HPDE6-E6E7 (cell line): ENCODE data around the gene PLN.

Source experiments
- DNase-seq: peaks from one replicate; pipeline ENCODE4 v3.0.0; 2011; ENCODE audit warnings: missing footprints; ENCODE audit errors: extremely low spot score

The PLN gene

DNA sequence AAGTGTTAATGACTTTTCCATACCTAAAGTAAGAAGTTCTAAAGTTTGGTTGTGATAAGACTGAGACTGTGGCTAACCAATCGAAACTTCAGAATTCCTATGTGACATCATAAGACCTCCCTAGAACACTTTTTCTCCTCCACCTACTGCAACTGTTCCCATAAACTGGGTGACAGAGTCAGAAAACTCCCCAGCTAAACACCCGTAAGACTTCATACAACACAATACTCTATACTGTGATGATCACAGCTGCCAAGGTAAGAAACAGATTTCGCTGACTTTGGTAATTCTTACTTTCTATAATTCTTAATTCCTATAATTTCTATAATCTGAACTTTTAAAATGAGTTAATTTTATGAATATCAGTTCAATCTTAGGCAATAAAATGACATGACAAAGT, at the start of gene PLN:
Gene PLN, plus strand, starts transcription at position 161 of the 400 bp plus-strand sequence. CDS start 10,626 bp downstream, outside the sequence.
- DNase-seq, result no peak

DNA sequence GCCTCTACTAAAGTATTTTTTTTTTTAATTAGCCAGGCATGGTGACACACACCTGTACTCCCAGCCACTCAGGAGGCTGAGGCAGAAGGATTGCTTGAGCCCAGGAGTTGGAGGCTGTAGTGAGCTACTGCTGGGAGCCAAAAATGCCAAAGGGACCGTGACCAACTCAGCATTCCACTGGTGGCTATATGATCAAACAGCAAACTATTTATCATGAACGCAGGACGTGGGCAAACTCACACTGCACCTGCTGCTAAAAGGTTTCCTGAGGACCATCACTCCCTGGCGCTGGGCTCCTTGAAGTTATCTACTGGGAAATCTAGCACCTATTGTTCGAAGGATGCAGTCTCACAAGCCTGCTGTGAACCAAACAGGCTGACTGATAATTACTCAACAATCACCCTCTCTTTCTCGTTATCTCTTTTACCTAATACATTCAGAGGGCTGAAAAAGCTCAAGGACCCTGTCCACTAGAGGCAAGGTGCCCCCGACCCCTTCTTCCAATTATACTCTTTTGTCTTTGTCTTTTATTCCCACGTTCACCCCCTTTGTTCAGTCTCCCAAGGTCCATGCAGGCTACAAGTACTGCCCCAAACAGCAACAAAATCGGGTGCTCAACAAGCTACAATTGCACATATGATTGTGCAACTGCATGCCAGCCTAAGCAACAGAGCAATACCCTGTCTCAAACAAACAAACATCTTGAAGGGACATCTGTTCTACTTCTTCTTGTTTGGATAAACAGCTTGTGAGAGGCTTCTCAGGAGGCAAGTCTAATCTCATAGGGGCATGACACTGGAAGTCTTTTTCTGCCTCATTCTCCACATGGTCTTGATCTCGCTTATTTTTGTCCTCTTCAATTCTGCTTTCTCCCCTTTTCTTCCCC, 47.7 kb upstream of the PLN start:
- no peak for DNase-seq

DNA sequence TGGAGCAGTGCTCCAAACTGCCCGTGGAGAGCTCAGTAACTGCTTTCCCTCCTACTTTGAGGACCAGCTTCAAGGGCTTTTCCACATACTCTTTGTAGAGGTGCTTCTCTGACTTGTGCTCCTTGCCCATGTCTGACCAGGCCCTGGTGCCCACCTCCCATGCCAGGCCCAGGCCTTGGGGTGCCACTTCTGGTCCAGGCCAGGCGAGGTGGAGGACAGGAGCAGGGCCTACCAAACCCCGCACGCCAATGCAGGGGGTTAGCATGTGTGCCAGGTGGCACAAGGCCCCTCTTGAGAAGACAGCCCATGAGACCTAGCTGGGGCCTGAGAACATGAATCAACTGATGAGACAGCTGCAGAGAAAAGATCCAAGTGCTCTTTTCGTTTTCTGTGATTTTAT, 47.0 kb upstream of the PLN start:
- no peak for DNase-seq

GRCh38 chr6:118501765-118502164, 46.3 kb upstream of the PLN start:
- DNase-seq, result no peak

DNA sequence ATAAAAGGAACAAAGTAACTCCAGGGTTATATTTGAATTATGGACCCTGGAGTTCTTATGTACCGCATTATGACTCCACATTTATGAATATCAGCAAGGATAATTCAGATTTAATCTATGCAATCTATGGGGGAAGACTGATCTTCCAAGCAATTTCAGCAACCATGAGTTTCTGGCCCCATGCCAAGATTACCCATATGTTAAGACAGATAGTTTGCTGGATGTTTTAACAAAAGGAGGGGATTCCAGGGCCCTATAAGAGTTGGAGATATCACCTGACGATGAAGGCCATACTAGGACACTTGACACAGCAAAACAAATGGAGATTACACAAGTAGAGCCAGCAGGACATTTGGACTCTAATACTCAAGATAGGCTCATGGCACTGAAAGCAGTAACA, 45.9 kb upstream of the PLN start:
- no peak for DNase-seq

- no peak for DNase-seq
These were observed 43.5 kb upstream of the PLN start for GRCh38 chr6:118504611-118505010.

DNA sequence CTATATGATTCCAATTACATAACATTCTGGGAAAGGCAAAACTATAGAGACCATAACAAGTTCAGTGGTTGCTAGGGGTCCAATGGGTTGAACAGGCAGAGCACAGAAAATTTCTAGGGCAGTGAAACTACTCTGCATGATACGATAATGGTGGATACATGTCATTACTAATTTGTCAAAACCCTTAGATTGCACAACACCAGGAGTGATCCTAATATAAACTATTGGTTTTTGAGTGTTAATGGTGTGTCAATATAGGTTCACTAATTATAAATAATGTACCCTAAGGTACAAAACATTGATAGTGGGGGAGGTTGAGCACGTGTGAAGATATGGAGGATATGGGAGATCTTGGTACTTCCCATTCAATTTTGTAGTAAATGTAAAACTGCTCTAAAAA, 42.4 kb upstream of the PLN start:
- no peak for DNase-seq

- no peak for DNase-seq
These were observed 41.9 kb upstream of the PLN start for GRCh38 chr6:118506071-118506638.

DNA sequence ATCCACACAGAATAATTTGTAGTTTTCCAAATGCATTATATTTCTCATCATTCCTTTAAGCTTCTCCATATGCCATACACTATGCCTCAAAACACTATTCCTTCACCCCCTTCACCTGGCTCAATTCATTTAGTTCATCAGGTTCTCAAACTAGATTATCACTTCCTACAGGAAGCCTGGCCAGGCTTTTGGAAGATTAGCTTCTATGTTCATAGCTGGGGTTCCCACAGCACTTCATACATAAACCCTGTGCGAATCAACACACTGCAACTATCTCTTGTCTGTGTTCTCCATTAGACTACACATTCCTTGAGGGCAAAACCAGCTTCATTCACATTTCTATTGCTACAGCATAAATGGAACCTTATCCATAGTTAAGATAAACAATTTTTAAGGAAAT, 40.5 kb upstream of the PLN start:
- DNase-seq, result no peak

DNA sequence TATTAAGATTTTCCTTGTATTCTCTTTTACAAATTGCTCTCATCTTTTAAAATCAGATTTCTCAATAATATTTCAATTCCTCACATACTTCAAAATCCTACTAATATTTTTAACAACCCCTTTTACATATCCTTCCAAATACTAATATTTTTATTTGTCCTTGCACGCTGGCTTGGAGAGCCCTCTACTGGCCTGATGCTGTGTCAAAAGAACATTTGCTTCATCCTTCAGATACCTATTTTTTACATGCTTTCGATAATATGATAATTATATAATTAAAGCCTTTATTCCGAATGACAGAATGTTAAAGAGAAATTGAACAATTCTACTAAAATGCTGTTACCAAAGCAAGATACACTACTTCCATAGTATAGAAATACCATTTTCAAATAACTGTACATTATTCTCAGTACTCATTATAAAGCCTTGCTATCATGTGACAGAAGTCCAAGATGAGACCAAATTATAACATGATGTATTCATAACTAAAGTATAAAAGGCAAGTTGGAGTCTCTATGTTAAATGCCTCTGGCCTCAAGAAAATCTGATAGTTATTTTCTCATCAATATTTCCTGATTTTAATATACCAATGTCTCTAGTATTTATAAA, 39.0 kb upstream of the PLN start:
- peak; percentile 4 for DNase-seq

- DNase-seq, result no peak
These were observed 36.0 kb upstream of the PLN start for GRCh38 chr6:118511930-118512715.

DNA sequence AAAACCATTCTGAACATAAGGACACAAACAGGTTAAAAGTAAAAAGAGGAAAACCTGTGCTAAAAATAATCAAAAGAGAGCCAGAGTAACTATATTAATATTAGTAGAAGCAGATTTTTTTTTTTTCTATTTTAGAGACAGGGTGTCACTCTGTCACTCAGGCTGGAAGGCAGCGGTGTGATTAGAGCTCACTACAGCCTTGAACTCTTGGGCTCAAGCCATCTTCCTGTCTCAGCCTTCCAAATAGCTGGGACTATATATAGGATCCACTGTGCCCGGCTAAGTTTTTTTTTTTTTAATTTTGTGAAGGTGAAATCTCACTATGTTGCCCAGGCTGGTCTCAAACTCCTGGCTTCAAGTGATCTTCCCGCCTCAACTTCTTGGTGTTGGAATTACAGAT, 33.4 kb upstream of the PLN start:
- DNase-seq, result no peak

DNA sequence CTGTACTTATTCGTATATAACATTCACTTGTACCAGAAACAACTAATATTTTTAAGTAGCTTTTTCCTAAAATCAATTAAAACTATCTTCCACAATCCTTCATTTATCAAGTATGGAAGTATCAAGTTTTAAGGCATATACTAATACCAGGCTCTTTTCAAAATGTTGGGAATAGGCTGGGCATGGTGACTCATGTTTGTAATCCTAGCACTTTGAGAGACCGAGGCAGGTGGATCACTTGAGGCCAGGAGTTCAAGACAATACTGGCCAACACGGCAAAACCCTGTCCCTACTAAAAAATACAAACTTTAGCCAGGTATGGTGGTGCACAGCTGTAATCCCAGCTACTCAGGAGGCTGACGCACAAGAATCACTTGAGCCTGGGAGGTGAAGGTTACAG, 25.7 kb upstream of the PLN start:
- no peak for DNase-seq

DNA sequence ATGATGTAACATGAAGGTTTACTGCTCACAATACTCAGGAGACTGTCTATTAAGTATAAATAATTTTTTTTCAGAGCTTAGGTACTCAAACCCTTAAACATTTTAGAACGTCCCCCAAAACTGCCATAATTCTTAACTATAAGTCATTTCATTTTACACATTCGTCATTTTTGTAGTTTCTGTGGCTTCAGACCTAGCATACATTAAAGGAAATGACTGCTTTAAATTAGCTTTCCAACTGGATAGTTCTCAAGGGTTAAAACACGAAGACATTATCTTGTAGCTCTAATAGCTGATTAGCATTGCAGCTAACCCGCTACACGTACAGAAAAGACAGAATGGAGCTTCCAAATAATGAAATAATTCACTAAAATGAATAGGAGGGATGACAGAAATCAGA, 24.9 kb upstream of the PLN start:
- DNase-seq, result no peak

- DNase-seq, result no peak
These were observed 23.4 kb upstream of the PLN start for GRCh38 chr6:118524686-118525085.

- DNase-seq, result no peak
These were observed 21.9 kb upstream of the PLN start for GRCh38 chr6:118525913-118526780.

- no peak for DNase-seq
These were observed 20.0 kb upstream of the PLN start for GRCh38 chr6:118528129-118528528.

- no peak for DNase-seq
These were observed 18.3 kb upstream of the PLN start for GRCh38 chr6:118529756-118530155.

- no peak for DNase-seq
These were observed 17.2 kb upstream of the PLN start for GRCh38 chr6:118530942-118531341.

DNA sequence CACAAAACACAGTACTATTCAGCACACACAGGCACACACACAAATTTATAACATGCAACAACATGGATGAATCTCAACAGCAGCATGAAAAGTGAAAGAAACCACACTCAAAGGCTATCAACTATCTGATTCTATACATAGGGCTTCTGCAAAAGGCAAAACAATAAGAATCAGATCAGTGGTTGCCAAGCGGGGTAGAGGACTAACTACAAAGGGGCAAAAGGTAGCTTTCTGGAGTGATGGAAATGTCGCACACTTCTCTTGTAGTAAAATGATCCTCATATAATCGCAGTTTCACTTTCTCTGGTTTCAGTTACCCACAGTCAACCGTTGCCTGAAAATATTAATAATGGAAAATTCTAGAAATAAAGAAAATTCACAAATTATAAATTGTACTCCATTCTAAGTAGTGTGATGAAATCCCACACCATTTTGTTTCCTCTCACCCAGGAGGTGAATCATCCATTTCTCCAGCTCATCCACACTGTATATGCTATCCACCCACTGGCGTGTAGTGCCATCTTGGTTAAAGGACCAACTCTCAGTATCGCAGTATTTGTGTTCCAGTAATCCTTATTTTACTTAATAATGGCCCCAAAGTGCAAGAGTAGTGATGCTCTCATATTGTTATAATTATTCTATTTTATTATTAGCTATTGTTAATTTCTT, 12.8 kb upstream of the PLN start:
- DNase-seq, result no peak

GRCh38 chr6:118536478-118536877, 11.6 kb upstream of the PLN start:
- DNase-seq, result no peak
